Measurements from ENCODE around the gene SCTR.

- TF ChIP-seq, protein P1, sequence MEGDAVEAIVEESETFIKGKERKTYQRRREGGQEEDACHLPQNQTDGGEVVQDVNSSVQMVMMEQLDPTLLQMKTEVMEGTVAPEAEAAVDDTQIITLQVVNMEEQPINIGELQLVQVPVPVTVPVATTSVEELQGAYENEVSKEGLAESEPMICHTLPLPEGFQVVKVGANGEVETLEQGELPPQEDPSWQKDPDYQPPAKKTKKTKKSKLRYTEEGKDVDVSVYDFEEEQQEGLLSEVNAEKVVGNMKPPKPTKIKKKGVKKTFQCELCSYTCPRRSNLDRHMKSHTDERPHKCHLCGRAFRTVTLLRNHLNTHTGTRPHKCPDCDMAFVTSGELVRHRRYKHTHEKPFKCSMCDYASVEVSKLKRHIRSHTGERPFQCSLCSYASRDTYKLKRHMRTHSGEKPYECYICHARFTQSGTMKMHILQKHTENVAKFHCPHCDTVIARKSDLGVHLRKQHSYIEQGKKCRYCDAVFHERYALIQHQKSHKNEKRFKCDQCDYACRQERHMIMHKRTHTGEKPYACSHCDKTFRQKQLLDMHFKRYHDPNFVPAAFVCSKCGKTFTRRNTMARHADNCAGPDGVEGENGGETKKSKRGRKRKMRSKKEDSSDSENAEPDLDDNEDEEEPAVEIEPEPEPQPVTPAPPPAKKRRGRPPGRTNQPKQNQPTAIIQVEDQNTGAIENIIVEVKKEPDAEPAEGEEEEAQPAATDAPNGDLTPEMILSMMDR (conservative IDR thresholded peaks at IDR 0.05 in 1 of 2, IDR thresholded peaks at IDR 0.05 in 1 of 2; ENCODE audit: extremely low read depth in 1 of 2, insufficient read depth in 1 of 2, low read depth in 1 of 2, low read length in 2 of 2) = no peak
- no peak for TF ChIP-seq EZH2 (IDR thresholded peaks at IDR 0.05; ENCODE audit: borderline replicate concordance, low read length)
Measured at GRCh38 chr2:119469131-119469530, 55.2 kb downstream of the SCTR start.

Measured in mammary epithelial cell (primary cell).